Esophagus muscularis mucosa (tissue), 3 donors: Measurements from ENCODE around the gene MAGI2.

Experiments used
- CTCF ChIP-seq, 3 experiments: fragments of 200-600 bp in 2 of 3; fragments of 450-650 bp in 1 of 3; sonication (generic) in 2 of 3; IDR thresholded peaks; one replicate each; pipeline ENCODE4 v1.5.1; 2017 to 2019; ENCODE audit warnings: antibody characterized with exemption in 3 of 3, mild to moderate bottlenecking in 2 of 3, moderate library complexity in 1 of 3
- EP300 ChIP-seq: sonication (generic); formaldehyde crosslinking; IDR thresholded peaks from one replicate; pipeline ENCODE4 v1.6.1; 2017; ENCODE audit warnings: antibody characterized with exemption

- no peak for TF ChIP-seq CTCF (IDR thresholded peaks at IDR 0.05)
- TF ChIP-seq EP300: no peak
These were observed 418.7 kb downstream of the MAGI2 start for GRCh38 chr7:79034730-79035129.
